ENCODE data around the gene NTHL1.

NTHL1 gene

DNA sequence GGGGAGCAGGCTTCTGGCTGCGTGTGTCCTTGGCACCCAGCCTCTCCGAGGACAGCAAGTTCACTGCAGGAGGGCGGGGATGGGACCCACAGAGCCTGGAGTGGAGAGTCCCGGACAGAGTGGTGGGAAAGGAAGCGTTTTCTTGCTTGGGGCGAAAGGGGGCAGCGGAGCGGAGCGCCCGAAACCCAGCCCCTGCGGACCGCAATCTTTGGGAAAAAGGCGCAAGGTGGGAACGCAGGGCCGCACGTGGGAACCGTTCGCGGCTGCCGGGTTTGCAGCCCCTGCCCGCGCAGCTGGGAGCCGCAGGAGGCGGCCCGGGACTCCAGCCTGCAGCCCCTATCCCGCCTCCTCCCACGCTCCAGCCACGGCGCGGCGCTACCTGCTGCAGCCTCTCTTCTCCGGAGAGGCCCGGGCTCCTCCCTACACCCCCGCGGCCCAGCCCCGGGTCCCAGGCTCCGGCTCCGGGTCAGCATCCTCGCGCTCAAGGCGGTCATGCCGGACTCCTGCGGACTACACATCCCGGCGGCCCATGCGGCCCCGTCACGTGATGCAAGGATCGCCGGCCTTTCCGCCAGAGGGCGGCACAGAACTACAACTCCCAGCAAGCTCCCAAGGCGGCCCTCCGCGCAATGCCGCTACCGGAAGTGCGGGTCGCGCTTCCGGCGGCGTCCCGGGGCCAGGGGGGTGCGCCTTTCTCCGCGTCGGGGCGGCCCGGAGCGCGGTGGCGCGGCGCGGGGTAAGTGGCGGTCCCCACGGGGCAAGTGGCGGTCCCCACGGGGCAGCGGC lies at the start of gene NTHL1, which contains the start of gene TSC2:
NTHL1 (minus strand) TSS at position 505 of the 786 bp plus-strand sequence; CDS start at position 494, 11 bp downstream.
TSC2 (plus strand) TSS at position 656 of the 786 bp plus-strand sequence. CDS start 631 bp downstream, outside the sequence.
- peaks cover 13 to 37% of the 10 kb centered on the region in 2 experiments; a peak in 2 of 3 replicates for H3K36me3 ChIP-seq (ENCODE audit: control insufficient read depth in 2 of 2, insufficient read depth in 1 of 2, low read length in 2 of 2)
- CTCF ChIA-PET: interaction anchor here (0.6 to 2.6 kb wide), 9 partner anchors 15 to 93 kb away, joined by 3 to 12 read pairs (median 3); no protein-coding TSS in a partner anchor
- H3K4me3 ChIP-seq (ENCODE audit: low read depth, low read length): peak within 1 kb of the TSS; percentile 82
- H3K9me3 ChIP-seq (ENCODE audit: control insufficient read depth, insufficient read depth, low read depth, low read length): no peaks in the 10 kb centered on the region
- POLR2A ChIA-PET: interaction anchor here (0.5 to 3.3 kb wide), 13 partner anchors 9 to 107 kb away, joined by 3 to 37 read pairs (median 4); partner anchors contain the start of genes NHERF2, RPS2 and TRAF7
- H3K4me1 ChIP-seq (ENCODE audit: control insufficient read depth, insufficient read depth, low read length): no peaks in the 10 kb centered on the region
- peak within 1 kb of the TSS; percentile 58; the same call in 1 of the 2 replicates for H3K27ac ChIP-seq (ENCODE audit: extremely low read depth, low read depth, low read length)
- TF ChIP-seq ZNF664 (tag by site-specific recombination; IDR thresholded peaks at IDR 0.05): no peak
- no peak; the same call in 1 of the 2 replicates for TF ChIP-seq SCRT2 (tag by site-specific recombination; IDR thresholded peaks at IDR 0.05)
- TF ChIP-seq, protein P1, sequence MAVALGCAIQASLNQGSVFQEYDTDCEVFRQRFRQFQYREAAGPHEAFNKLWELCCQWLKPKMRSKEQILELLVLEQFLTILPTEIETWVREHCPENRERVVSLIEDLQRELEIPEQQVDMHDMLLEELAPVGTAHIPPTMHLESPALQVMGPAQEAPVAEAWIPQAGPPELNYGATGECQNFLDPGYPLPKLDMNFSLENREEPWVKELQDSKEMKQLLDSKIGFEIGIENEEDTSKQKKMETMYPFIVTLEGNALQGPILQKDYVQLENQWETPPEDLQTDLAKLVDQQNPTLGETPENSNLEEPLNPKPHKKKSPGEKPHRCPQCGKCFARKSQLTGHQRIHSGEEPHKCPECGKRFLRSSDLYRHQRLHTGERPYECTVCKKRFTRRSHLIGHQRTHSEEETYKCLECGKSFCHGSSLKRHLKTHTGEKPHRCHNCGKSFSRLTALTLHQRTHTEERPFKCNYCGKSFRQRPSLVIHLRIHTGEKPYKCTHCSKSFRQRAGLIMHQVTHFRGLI (tag by site-specific recombination; IDR thresholded peaks at IDR 0.05): no peak
- no peak for TF ChIP-seq ZNF19 (tag by site-specific recombination; IDR thresholded peaks at IDR 0.05; ENCODE audit: low read depth)
- no peak for TF ChIP-seq ZNF654 (tag by site-specific recombination; IDR thresholded peaks at IDR 0.05; ENCODE audit: low read depth)
- no peak for TF ChIP-seq ZNF174 (tag by site-specific recombination; IDR thresholded peaks at IDR 0.05)
- TF ChIP-seq, protein P2, sequence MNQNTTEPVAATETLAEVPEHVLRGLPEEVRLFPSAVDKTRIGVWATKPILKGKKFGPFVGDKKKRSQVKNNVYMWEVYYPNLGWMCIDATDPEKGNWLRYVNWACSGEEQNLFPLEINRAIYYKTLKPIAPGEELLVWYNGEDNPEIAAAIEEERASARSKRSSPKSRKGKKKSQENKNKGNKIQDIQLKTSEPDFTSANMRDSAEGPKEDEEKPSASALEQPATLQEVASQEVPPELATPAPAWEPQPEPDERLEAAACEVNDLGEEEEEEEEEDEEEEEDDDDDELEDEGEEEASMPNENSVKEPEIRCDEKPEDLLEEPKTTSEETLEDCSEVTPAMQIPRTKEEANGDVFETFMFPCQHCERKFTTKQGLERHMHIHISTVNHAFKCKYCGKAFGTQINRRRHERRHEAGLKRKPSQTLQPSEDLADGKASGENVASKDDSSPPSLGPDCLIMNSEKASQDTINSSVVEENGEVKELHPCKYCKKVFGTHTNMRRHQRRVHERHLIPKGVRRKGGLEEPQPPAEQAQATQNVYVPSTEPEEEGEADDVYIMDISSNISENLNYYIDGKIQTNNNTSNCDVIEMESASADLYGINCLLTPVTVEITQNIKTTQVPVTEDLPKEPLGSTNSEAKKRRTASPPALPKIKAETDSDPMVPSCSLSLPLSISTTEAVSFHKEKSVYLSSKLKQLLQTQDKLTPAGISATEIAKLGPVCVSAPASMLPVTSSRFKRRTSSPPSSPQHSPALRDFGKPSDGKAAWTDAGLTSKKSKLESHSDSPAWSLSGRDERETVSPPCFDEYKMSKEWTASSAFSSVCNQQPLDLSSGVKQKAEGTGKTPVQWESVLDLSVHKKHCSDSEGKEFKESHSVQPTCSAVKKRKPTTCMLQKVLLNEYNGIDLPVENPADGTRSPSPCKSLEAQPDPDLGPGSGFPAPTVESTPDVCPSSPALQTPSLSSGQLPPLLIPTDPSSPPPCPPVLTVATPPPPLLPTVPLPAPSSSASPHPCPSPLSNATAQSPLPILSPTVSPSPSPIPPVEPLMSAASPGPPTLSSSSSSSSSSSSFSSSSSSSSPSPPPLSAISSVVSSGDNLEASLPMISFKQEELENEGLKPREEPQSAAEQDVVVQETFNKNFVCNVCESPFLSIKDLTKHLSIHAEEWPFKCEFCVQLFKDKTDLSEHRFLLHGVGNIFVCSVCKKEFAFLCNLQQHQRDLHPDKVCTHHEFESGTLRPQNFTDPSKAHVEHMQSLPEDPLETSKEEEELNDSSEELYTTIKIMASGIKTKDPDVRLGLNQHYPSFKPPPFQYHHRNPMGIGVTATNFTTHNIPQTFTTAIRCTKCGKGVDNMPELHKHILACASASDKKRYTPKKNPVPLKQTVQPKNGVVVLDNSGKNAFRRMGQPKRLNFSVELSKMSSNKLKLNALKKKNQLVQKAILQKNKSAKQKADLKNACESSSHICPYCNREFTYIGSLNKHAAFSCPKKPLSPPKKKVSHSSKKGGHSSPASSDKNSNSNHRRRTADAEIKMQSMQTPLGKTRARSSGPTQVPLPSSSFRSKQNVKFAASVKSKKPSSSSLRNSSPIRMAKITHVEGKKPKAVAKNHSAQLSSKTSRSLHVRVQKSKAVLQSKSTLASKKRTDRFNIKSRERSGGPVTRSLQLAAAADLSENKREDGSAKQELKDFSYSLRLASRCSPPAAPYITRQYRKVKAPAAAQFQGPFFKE (tag by site-specific recombination; IDR thresholded peaks at IDR 0.05; ENCODE audit: borderline replicate concordance): no peak; the same call in 1 of the 2 replicates
- TF ChIP-seq ZNF677 (tag by site-specific recombination; IDR thresholded peaks at IDR 0.05): peak; percentile 49; the same call in 1 of the 2 replicates
- TF ChIP-seq ZNF114 (tag by site-specific recombination; IDR thresholded peaks at IDR 0.05): no peak
- TF ChIP-seq, protein P3, sequence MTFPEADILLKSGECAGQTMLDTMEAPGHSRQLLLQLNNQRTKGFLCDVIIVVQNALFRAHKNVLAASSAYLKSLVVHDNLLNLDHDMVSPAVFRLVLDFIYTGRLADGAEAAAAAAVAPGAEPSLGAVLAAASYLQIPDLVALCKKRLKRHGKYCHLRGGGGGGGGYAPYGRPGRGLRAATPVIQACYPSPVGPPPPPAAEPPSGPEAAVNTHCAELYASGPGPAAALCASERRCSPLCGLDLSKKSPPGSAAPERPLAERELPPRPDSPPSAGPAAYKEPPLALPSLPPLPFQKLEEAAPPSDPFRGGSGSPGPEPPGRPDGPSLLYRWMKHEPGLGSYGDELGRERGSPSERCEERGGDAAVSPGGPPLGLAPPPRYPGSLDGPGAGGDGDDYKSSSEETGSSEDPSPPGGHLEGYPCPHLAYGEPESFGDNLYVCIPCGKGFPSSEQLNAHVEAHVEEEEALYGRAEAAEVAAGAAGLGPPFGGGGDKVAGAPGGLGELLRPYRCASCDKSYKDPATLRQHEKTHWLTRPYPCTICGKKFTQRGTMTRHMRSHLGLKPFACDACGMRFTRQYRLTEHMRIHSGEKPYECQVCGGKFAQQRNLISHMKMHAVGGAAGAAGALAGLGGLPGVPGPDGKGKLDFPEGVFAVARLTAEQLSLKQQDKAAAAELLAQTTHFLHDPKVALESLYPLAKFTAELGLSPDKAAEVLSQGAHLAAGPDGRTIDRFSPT (tag by site-specific recombination; IDR thresholded peaks at IDR 0.05): no peak; the same call in 1 of the 2 replicates
- no peak for TF ChIP-seq ZNF10 (tag by site-specific recombination; IDR thresholded peaks at IDR 0.05)
- TF ChIP-seq, protein P4, sequence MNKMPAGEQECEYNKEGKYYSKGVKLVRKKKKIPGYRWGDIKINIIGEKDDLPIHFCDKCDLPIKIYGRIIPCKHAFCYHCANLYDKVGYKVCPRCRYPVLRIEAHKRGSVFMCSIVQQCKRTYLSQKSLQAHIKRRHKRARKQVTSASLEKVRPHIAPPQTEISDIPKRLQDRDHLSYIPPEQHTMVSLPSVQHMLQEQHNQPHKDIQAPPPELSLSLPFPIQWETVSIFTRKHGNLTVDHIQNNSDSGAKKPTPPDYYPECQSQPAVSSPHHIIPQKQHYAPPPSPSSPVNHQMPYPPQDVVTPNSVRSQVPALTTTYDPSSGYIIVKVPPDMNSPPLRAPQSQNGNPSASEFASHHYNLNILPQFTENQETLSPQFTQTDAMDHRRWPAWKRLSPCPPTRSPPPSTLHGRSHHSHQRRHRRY (tag by site-specific recombination; IDR thresholded peaks at IDR 0.05): no peak
- TF ChIP-seq SP2 (tag by site-specific recombination; IDR thresholded peaks at IDR 0.05): peak; percentile 81
- no peak; the same call in 1 of the 2 replicates for TF ChIP-seq ZNF2 (tag by site-specific recombination; IDR thresholded peaks at IDR 0.05)
- TF ChIP-seq ZNF416 (tag by site-specific recombination; IDR thresholded peaks at IDR 0.05): no peak
- TF ChIP-seq, protein P5, sequence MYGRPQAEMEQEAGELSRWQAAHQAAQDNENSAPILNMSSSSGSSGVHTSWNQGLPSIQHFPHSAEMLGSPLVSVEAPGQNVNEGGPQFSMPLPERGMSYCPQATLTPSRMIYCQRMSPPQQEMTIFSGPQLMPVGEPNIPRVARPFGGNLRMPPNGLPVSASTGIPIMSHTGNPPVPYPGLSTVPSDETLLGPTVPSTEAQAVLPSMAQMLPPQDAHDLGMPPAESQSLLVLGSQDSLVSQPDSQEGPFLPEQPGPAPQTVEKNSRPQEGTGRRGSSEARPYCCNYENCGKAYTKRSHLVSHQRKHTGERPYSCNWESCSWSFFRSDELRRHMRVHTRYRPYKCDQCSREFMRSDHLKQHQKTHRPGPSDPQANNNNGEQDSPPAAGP (tag by site-specific recombination; IDR thresholded peaks at IDR 0.05): peak; percentile 51; the same call in 1 of the 2 replicates
- peak; percentile 62; the same call in 1 of the 2 replicates for TF ChIP-seq ZNF561 (tag by site-specific recombination; IDR thresholded peaks at IDR 0.05; ENCODE audit: borderline replicate concordance)
- no peak for TF ChIP-seq ZNF610 (tag by site-specific recombination; IDR thresholded peaks at IDR 0.05; ENCODE audit: borderline replicate concordance)
- TF ChIP-seq MYNN (tag by site-specific recombination; IDR thresholded peaks at IDR 0.05; ENCODE audit: borderline replicate concordance): no peak
- TF ChIP-seq ZNF169 (tag by site-specific recombination; IDR thresholded peaks at IDR 0.05): no peak
- TF ChIP-seq ZNF214 (tag by site-specific recombination; IDR thresholded peaks at IDR 0.05; ENCODE audit: borderline replicate concordance): no peak
- peak; percentile 30; the same call in 1 of the 2 replicates for TF ChIP-seq FEZF1 (tag by site-specific recombination; IDR thresholded peaks at IDR 0.05)
